ENCODE data around the gene RIGI. TPM values are rescaled to one million over a fixed set of nuclear protein-coding genes. Genes with fewer than 3 reads are reported as not detected.

Gene RIGI
- total RNA-seq, 4 donors from 2014 or later = 4.2 to 9.3 (median 7.4) TPM

DNA sequence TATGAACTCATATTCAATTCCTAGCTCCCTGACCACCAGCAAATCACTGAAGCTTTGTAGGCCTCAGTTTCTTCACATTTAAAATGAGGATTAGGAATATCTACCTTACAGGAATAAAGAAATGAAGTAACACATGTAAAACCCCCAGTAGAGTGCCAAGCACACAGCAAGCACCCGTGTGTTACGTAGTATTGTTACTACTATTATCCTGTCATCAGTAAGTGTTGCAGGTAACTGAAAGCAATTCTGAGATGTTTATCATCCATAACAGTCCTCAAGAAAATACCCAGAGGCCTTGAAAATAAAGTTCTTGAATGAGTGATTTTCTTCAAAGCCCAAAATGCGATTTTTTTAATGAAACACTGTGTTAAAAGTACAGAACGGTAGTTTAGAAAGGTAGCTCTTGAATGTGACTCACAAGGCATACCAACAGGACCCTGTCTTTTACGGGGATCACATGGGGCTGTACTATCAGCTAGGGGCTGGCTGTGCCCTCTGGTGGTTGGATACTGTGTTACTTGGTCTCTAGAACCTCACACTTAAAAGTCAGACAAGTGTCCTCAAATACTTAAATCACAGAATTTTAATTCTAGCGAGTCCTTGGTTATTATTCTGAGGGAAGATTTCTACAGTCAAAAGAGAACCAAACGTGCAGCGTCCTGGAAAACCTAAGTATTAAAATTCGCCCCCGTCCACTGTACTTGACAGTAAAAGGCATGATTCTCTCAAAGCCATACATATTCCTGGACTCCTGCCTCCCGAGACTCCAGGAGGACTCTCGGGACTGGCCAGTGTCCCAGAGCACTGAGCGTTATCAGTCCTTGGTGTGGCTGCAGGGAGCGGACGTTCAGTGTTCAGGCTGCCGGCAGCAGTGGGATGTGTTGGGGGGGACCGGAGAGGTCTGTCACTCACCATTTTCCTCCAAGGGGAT, 46.2 kb upstream of the RIGI start:
- no peaks in the 10 kb centered on the region for H3K9me3 ChIP-seq
- H3K36me3 ChIP-seq = peaks cover 7% of the 10 kb centered on the region
- peak overlapping the region; percentile 90 for H3K27ac ChIP-seq
- peaks cover 20% of the 10 kb centered on the region for H3K4me1 ChIP-seq
- no peaks in the 10 kb centered on the region for H3K27me3 ChIP-seq
- DNase-seq (ENCODE audit: low spot score in 2 of 2) = no peak
- TF ChIP-seq, protein P1, sequence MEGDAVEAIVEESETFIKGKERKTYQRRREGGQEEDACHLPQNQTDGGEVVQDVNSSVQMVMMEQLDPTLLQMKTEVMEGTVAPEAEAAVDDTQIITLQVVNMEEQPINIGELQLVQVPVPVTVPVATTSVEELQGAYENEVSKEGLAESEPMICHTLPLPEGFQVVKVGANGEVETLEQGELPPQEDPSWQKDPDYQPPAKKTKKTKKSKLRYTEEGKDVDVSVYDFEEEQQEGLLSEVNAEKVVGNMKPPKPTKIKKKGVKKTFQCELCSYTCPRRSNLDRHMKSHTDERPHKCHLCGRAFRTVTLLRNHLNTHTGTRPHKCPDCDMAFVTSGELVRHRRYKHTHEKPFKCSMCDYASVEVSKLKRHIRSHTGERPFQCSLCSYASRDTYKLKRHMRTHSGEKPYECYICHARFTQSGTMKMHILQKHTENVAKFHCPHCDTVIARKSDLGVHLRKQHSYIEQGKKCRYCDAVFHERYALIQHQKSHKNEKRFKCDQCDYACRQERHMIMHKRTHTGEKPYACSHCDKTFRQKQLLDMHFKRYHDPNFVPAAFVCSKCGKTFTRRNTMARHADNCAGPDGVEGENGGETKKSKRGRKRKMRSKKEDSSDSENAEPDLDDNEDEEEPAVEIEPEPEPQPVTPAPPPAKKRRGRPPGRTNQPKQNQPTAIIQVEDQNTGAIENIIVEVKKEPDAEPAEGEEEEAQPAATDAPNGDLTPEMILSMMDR (IDR thresholded peaks at IDR 0.05) = peak; percentile 45 to 67
- no peak for TF ChIP-seq EP300 (IDR thresholded peaks at IDR 0.05)
- WGBS = 2% methylated on average over 17 of the region's 17 CpGs
- peak overlapping the region; percentile 94 for H3K4me3 ChIP-seq

DNA sequence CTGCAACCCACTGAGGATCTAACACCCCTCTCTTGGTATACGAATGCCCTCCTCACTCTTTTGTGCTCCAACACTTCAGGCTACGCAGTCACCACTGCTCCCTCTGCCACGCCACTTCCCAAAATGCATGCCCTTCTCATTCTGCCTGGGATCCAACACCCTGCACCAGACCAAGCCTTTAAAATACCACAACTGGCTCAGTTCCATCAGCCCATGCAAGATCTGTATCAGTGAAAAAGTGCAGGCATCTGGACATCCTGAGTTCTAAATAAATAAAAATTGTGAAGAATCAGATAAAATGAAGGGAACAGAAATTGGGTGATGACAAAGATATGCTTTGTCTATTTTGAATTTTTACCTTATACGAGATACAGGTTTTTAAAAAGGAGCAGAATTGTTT, 44.3 kb upstream of the RIGI start:
- DNase-seq (ENCODE audit: low spot score in 2 of 2) = no peak
- TF ChIP-seq POLR2A (IDR thresholded peaks at IDR 0.05) (no peak), EP300 (IDR thresholded peaks at IDR 0.05) (no peak), POLR2AphosphoS5 (IDR thresholded peaks at IDR 0.05) (no peak)
- TF ChIP-seq, protein P1 (IDR thresholded peaks at IDR 0.05) = no peak
- Histone ChIP-seq H3K9me3 (no peaks in the 10 kb centered on the region), H3K4me3 (no peak overlapping the region), H3K27ac (no peak overlapping the region), H3K4me1 (peaks cover 20% of the 10 kb centered on the region), H3K36me3 (peaks cover 27% of the 10 kb centered on the region), H3K27me3 (no peaks in the 10 kb centered on the region)
- 89% methylated on average over 4 of the region's 4 CpGs for WGBS

DNA sequence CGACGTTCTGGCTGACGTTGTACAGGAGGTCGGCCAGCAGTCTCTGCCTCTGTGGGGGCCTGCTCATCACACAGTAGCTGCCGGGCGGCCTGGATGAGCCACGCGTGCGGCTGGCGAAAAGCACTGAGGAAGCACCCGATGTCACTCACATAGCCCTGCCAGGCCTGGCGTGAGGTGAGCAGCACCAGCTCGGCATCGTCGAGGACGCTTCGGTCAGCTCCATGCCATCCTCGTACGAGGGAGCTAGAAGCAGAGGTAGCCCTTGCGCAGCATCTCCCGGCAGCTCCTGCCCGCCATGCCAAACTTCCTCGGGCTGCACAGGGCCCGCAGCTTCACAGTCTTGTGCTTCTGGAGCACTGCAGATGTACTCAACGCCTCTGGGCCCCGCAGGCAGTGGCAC, 40.8 kb upstream of the RIGI start:
- Histone ChIP-seq H3K4me3 (no peak overlapping the region), H3K27me3 (no peaks in the 10 kb centered on the region), H3K36me3 (peaks cover 28% of the 10 kb centered on the region), H3K27ac (no peak overlapping the region), H3K9me3 (no peaks in the 10 kb centered on the region), H3K4me1 (peaks cover 12% of the 10 kb centered on the region)
- no peak for DNase-seq (ENCODE audit: low spot score in 2 of 2)
- WGBS = 96% methylated on average over 5 of the region's 26 CpGs
- TF ChIP-seq, protein P1 (IDR thresholded peaks at IDR 0.05) = no peak
- no peak for TF ChIP-seq EP300 (IDR thresholded peaks at IDR 0.05)
- no peak for TF ChIP-seq POLR2A (IDR thresholded peaks at IDR 0.05)
- no peak for TF ChIP-seq POLR2AphosphoS5 (IDR thresholded peaks at IDR 0.05)

DNA sequence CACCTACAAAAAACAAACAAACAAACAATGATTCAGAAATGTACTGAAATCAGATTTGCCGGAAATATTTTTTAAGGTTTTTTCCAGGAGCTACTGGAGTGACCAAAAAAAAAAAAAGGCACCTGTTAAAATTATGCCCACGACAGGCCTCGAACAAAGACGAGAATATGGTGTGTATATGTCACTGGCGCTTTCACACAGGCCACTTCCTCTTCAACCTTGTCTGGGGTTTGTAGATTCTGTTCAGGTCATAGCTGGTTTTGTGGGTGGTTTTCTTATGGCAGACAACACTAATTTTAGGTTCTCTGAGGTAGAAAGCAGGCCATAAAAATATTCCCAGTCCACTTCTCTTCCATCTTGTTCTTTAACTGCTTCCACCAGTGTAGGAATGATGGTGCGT, 40.0 kb upstream of the RIGI start:
- Histone ChIP-seq H3K27me3 (no peaks in the 10 kb centered on the region), H3K27ac (no peak overlapping the region), H3K4me3 (no peak overlapping the region), H3K36me3 (peaks cover 28% of the 10 kb centered on the region), H3K4me1 (peaks cover 4% of the 10 kb centered on the region), H3K9me3 (no peaks in the 10 kb centered on the region)
- DNase-seq (ENCODE audit: low spot score in 2 of 2) = no peak
- TF ChIP-seq EP300 (IDR thresholded peaks at IDR 0.05) = no peak
- TF ChIP-seq, protein P1 (IDR thresholded peaks at IDR 0.05) = no peak
- no peak for TF ChIP-seq POLR2A (IDR thresholded peaks at IDR 0.05)
- TF ChIP-seq POLR2AphosphoS5 (IDR thresholded peaks at IDR 0.05) = no peak
- 95% methylated on average over 6 of the region's 6 CpGs for WGBS

DNA sequence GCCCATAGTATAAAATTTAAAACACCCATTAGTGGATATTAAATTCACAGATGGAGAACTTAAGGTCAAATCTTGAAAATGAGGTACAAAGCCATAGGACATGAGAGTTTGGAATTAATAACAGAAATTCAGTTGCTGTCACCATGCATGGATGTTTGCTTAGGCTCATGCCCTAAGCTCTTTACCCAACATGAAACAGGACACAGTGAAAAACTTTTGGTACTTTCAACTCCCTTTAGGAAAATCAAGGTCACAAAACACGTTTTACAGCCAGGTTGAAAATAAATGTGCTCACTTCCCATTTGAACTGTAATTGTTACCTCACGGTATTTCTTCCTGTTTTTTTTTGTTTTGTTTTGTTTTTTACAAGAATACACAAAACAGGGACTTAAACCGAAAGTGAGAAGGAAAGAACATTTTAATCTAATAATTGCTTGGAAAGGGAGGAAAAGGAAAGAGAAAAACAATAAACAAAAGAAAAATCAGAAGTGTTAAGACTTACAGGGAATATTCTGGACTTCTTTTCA, 32.5 kb upstream of the RIGI start:
- no peaks in the 10 kb centered on the region for H3K9me3 ChIP-seq
- whole genome bisulfite sequencing = 76% methylated on average over 3 of the region's 3 CpGs
- no peak overlapping the region for H3K4me3 ChIP-seq
- no peak for DNase-seq (ENCODE audit: low spot score in 2 of 2)
- TF ChIP-seq POLR2A (IDR thresholded peaks at IDR 0.05) = no peak
- TF ChIP-seq POLR2AphosphoS5 (IDR thresholded peaks at IDR 0.05) = no peak
- TF ChIP-seq, protein P1 (IDR thresholded peaks at IDR 0.05) = no peak
- TF ChIP-seq EP300 (IDR thresholded peaks at IDR 0.05) = no peak
- no peaks in the 10 kb centered on the region for H3K4me1 ChIP-seq
- H3K36me3 ChIP-seq = no peaks in the 10 kb centered on the region
- H3K27me3 ChIP-seq = no peaks in the 10 kb centered on the region
- no peak overlapping the region for H3K27ac ChIP-seq
